ENCODE data around the gene ADAP1.
A peak's percentile ranks its signal among the peaks of the same experiment; 100 is the strongest.
"Not testable (repeated sequence)": the region's sequence is repeated elsewhere in the genome, so short reads cannot be mapped to it uniquely, and the experiment has no call there.

Gene ADAP1

DNA sequence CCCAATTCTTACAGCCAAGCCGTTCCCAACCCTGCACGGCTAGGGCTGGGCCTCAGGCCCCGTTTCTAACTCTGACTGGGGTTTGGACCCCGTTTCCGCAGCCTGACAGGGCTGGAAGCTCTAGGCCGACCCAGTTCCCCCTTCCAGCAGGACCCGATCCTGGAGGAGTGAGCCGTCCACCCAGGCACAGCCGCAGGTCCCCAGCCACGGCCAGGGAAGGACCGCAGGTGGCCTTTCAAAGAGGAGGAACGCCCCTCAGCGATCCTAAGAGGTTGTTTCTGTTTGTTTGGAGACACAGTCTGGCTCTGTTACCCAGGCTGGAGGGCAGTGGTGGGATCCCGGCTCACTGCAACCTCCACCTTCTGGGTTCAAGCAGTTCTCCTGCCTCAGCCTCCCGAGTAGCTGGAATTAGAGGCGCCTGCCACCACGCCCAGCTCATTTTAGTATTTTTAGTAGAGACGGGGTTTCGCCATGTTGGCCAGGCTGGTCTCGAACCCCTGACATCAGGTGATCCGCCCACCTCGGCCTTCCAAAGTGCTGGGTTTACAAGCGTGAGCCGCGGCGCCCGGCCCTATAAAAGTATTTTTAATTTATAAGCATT is 78.9 kb downstream of the ADAP1 start:
- DNase-seq, result peak; percentile 13

DNA sequence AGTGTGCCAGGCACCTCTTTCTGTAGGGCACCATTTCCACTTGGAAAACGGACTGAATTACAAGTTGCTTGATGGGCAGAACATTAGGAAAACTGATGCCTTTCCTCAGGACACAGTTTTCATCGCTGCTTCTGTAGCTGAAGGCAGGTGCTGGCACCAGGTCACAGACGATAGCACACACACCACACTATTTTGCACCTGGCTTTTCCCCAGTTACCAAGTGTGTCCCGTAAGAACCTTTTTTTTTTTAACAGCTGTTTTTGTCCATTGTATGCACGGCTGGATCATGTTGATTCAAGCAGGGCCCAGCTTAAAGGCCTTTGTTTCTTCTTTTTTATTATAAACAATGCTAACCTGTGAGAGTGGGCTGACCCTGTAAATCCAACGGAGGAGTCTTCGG is 79.4 kb downstream of the ADAP1 start:
- DNase-seq, result no peak

DNA sequence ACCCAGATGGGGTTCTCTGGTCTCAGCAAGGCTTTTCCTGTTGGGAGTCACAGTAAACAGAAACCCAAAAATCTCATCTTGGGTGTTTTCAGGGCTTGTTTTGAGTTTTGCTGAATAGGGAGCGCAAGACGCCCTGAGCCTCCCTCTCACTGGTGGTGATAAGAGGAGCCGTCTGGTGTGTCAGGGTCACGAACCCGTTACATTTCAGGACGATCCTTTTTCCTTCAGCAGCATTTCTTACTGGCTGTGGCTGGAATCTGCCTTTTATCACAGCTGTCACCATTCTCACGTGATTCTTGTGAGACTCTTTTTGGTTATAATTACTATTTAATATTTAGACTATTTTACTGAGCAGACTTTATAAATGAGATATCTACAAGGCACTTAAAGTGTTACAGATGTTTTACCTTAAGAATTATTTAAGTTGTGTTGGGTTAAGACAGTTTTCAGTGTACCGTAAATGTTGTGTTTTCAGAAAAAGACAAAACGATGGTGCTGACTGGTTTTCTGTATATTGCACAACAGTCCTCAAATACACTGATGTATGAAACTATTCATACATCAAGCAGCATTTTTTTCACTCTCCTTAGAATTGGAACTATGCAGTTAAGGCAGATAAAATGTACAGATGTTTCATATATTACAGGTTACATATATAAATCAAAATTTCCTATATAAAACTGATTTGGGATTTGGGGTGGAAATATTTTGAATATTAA is 80.3 kb downstream of the ADAP1 start:
- no peak for DNase-seq

DNA sequence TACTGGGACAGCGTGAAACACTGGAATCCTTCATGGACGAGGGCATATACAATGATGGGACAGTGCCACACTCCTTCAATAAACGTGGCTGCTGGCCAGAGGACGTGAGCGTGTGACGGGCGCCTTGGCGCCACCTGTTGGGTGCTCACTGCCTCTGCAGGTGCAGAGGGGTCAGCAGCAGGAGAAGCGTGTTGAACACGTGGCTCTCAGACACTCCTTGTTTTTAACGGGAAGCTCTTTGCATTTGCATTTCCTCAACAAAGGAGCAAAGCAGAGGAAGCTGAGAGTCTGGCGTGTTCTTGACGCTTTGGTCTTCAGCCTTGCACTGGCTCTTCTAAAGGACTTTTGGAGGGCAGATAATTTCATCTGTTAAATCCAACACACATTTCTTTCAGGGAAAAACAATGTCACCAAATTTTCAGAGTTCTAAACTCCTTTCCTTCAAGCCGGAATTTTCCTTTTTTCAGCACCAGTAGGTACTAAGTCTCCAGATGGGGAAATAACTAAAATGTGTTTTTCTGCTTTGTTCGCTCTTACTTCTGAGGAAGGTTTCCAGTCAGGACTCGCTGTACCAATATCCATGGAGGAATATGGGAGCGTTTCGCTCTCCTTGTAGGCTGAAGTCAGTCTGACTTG is 81.0 kb downstream of the ADAP1 start:
- peak; percentile 87 for DNase-seq

DNA sequence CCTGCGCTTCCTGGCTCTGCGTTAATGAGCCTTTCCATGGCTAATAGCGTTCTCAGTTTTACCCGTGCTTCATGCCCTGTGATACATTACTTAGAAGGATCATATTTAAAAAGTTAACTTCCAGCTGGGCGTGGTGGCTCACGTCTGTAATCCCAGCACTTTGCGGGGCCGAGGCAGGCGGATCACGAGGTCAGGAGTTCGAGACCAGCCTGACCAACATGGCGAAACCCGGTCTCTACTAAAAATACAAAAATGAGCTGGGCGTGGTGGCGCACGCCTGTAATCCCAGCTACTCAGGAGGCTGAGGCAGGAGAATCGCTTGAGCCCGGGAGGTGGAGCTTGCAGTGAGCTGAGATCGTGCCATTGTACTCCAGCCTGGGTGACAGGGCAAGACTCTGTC is 81.8 kb downstream of the ADAP1 start:
- DNase-seq, result not testable (repeated sequence)

DNA sequence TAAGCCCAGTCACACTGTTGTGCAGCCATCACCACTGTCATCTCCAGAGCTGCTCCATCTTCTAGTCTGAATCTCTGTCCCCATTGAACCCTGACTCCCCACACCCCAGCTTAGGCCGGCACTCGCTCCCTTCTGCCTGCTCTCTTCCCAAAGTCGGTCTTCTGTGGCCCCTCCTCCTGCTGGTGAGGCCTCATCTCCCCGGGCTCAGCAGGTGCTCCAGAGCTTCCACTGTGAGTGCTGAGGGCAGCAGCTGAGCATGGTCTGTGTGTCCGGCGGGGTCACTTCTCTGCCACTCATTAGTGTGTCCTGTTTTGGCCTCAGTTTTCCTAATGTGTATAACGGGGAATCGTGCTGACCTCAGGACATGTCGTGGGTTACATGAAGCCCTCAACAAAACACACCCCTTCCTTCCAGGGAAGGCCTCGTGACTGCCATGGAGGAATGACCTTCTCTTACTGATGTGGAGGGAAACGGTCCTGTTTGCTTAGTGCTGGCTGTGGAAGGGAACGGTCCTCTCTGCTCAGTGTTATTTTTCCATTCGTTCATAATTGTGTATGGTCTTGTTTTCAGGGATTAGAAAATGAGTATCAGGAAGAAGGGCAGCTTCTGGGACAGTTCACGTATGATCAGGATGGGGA is 82.5 kb downstream of the ADAP1 start:
- DNase-seq, result no peak

DNA sequence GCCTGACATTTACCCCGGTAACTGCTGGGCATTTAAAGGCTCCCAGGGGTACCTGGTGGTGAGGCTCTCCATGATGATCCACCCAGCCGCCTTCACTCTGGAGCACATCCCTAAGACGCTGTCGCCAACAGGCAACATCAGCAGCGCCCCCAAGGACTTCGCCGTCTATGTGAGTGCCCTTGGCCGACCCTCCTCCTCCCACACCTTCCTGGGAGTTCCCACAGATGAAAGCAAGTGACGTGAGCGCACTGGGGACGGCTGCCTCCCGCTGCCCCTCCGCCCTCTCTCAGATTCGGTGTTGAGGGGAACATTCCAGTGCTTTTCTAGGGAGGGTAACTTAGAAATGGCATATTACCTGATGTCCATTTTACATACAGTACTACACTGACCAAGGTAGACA is 85.1 kb downstream of the ADAP1 start:
- no peak for DNase-seq

DNA sequence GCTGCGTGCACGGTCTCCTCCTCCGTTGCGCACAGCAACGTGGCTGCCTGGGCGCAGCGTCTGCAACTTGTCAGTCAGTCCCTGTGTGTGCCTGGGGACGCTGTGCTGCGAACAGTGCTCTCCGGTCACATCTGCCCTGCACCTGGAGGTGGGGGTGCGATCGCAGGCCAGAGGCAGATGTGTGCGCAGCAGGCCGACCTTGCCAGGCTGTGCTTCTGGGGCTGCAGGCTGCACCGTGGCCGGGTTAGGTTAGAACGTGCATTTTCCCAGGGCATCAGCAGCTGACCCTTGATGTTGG is 86.3 kb downstream of the ADAP1 start:
- DNase-seq, result no peak

DNA sequence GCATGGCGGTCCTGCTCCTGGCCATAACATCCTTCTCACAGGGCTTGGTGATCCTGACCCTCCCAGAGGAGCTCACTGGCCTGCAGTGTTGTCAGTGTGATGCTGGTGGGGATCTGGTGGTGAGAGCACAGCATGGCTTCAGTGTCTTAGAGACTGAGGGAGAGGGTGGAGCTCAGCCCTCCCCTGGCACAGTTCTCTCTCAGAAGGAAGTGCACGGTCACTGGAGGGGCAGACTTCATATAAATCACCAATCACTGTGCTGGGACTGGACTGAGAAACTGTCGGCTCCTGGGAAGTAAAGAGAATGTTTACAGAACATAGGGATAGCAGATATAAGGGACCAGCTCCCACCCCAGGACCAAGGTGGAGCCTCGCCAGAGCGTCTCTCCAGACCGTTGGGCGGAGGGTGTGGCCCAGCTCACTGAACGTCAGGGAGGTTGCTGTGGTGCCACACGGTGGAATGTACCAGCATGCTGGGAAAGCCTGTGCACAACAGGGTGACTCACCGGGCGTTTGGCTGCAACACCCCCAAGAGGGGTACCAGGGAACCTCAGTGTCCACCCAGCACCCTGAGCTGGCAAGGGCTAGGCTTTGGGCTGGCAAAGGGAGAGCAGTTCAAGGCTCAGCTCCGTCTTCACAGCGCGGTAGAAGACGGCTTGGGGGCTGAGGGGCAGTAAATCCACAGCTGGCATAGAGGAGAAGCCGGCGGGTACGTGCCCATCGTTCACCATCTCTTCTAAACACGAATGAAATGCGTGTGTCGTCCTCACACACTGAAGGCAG is 86.9 kb downstream of the ADAP1 start:
- DNase-seq, result no peak

DNA sequence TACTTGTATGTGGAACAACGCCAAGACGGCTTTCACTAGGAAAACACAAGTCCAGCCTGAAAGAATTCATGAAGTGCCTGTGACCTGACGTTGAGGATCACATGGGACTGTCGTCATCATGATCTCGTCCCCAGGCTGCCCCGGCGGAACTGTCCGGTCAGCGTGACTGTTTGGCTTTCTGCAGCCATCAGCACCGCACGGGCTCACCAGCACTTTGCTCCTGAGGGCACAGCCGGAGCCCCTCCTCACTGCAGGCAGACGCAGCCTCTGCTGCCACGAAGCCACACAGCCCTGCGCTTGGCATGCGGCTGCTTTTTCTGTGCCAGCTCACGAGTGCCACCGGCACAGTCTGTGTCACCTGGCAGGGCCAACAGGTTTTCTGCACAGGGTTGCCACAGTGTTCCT is 87.5 kb downstream of the ADAP1 start:
- DNase-seq, result no peak

DNA sequence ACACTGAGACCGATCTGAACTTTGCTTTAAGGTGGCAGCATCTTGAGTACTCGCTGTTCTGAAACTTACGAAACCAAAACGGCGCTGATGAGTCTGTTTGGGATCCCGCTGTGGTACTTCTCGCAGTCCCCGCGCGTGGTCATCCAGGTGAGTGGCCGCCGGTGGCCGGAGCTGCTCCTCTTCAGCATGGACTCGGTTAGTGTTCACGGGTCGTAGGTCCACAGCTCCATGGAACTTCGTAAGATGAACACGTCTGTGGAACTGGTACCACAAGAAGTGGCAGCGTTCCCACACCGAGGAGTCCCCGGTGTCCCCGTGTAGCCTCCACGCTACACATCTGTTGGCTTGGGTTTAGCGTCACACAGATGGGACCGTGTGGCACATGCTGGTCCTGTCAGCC is 88.6 kb downstream of the ADAP1 start:
- DNase-seq, result no peak

DNA sequence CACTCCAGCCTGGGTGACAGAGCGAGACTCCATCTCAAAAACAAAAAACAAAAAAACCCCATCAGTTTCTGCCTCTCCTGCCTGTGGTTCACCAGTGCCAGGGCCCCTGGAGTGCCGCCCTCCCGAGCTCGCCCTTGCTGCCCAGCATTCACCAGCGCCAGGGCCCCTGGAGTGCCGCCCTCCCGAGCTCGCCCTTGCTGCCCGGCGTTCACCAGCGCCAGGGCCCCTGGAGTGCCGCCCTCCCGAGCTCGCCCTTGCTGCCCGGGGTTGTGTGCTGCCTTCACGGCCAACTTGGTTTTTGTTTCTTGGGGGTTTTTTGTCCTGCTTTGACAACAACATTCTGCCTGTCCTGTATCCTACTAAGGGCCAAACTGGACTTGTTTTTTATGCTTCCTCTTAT is 91.4 kb downstream of the ADAP1 start:
- DNase-seq, result no peak

DNA sequence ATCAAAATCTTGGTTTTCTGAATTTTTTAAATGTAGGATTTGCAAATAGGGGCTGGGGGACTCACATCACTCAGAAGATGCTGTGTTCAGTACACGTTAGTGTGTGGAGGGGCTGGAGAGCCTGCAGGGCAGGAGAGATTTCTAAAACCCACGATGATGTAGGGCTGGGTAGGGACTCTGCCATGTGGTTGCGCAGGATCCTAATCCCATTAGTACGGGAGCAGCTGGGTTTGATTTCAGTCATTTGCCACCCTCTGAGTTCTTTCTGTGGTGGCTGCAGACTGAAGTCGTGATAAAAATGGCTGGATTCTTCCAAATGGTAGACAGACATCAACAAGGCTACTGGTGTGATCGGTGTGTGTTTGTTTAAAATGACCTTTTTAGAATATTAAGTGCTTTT is 92.3 kb downstream of the ADAP1 start:
- no peak for DNase-seq

DNA sequence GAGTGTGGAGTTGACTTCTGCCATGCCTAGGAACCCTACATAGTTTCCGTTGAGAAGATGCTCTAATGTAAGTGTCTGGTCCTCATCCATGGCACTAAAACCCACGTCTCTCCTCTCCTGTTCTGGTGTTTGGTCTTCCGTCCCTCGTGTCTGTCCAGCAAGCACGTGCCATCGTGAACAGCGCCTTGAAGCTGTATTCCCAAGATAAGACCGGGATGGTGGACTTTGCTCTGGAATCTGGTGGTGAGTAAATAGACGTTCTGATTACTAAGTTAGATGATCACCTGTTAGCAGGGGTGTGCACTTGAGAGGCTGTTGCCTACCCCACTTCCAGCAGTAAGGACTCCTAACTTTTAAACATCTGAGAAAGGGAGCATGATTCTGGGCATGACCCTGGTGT is 93.3 kb downstream of the ADAP1 start:
- DNase-seq, result no peak

DNA sequence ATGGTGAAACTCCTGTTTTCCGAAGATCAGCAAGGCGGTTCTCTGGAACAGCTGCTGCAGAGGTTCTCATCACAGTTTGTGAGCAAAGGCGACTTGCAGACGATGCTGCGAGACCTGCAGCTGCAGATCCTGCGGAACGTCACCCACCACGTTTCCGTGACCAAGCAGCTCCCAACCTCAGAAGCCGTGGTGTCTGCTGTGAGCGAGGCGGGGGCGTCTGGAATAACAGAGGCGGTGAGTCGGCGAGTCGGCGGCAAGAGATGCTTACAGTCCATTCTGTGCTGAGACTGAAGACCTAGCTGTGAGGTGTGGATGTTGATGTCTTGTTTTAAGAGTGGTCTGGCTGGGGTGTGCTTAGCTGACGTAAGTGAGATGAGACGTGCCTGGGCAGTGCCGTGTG is 94.3 kb downstream of the ADAP1 start:
- DNase-seq, result no peak

DNA sequence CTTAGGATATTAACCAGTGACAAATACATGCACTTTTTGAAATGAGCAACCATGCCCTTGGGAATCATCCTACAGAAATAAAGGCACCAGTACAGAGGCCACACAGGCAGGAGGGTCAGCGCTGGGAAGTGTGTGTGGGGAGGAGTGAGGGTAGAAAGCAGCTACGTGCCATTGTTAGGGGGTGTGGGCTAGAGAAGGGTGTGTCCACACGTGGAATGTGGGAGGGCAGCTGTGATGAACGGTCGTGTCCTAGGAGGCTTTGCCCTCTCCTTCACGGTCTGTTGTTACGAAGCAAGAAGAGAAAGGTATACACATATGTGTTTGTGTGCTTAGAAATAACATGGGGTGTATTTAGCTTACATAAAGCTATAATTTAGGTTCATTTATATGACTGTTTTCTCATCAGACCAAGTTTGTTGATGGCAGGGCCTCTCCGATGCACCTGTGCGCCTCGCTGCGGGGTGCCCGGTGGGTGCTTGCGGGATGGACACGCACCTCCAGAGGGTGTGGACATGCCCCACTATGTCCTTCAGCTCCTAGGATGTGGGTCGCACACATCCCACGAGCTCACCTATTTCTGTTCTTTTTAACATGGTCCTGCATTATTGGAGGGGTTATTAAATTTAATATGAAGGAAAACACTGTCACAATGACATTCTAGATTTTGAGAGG is 95.0 kb downstream of the ADAP1 start:
- no peak for DNase-seq

DNA sequence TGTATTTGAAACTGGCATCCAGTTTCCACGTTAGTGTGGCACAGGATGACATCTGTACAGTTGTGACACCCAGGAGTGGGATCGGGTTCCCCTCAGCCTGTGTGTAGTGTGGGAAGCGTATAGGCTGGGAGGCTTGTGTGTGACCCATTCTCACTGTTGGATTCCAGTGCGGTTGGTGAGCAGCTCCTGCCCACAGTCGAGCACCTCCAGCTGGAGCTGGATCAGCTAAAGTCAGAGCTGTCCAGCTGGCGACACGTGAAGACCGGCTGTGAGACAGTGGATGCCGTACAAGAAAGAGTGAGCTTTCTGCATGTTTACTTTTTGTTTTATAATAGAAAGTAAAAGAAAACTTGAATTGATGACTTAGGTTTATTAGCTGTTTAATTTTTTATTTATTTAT is 96.8 kb downstream of the ADAP1 start:
- no peak for DNase-seq

DNA sequence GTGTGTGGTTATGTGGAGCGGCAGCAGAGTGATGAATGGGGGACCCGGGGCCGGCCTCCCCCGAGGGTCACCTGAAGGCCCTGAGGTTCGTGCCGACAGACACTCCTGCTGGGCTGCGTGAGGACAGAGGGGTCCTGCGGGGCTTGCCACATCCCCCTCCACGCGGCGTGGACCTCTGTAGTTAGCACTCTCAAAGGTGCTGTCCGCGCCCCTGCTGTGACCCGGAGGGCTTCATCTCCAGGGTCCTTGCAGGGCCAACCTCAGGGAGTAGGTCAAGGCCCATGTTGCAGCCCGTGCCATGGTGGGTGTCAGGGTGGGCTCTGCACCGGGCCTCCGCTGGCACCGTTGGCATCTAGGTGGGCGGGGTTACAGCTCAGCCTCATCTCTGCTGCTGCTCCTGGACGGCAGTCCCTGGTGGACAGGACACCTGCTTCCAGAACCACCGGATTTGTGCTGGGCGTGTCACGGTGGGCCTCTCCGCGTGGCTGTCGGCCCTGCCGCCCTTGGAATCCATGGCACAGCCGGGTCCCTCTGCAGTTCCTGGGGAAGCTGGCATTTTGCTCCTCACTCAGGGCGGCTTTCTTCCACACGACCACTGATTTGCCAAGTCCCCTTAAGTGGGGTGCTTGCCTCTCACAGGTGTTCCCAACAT is 97.9 kb downstream of the ADAP1 start:
- no peak for DNase-seq

DNA sequence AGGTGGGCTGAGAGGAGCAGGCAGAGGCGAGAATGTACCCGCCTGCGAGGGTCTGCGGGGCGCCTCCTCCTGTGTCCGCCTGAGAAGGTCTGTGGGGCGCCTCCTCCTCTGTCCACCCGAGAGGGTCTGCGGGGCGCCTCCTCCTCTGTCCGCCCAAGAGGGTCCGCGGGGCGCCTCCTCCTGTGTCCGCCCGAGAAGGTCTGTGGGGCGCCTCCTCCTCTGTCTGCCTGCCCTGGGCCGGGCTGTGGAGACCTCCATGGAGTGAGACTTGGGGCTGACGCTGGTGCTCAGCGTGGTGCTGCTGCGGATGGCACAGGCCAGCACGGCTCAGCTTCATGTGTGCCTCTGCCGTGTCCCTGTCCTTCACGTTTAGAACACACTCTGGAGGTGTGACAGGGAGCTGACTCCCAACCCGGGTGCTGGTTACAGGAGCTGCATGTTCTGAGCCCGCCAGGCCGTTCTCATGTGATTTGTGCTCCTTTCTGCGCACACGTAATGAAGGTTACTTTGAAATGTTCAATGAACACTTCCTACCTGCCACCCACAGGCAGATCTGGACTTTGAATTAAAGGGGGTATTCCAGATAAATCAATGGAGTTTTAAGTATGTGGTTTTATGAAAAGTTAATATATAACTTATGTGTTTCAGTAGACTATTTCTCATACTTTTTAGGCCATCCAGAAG is 98.7 kb downstream of the ADAP1 start:
- no peak for DNase-seq

DNA sequence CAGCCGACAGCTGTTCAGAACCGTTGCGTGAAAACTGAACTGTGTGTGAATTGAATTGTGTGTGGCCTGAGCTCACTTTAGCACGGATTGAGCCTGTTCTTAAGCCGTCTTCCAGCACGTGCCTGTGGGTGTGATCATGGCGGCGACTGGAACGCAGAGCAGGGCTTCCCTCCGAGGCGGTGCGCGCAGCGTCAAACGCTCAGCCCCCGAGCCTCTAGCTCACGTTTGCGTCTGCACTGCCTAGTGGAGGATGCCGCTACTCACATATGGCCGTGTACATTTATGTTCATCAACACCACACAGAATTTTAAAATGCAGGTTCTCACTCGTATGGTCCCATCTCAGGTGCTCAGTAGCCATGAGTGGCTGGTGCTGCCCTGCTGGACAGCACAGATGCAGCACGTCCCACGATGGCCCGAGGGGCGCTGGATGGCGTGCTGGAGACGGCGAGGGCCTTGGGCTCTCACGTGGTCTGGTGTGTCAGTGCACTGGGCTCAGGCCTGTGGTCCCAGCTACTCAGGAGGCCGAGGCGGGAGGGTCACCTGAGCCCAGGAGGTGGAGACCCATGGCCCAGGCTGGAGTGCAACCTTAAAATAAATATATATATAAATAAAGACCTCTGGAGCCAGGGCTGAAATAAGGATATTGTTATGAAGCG is 100.2 kb downstream of the ADAP1 start:
- no peak for DNase-seq

Measured in OCI-M1 (cell line).